ENCODE results near the gene PIK3IP1. TPM values are rescaled to one million over a fixed set of nuclear protein-coding genes. Genes with fewer than 3 reads are reported as not detected.
A peak's percentile ranks its signal among the peaks of the same experiment; 100 is the strongest.
"Not testable (repeated sequence)": the region's sequence is repeated elsewhere in the genome, so short reads cannot be mapped to it uniquely, and the experiment has no call there.

The PIK3IP1 gene
- total RNA-seq (2014; rRNA removed; shearing (Covaris generic)) = 0.09 and 0.69 TPM in 2 replicates

GRCh38 chr22:31292236-31292989 is at the start of gene PIK3IP1:
Gene PIK3IP1, minus strand, starts transcription at chr22:31292488. Its CDS starts 144 bp downstream, at chr22:31292344.
- DNase-seq (ENCODE audit: low read depth) = peak; percentile 79

- no peak for DNase-seq (ENCODE audit: low read depth)
Observed at GRCh38 chr22:31341386-31342088, 49.2 kb upstream of the PIK3IP1 start.

- DNase-seq (ENCODE audit: low read depth) = no peak
Observed at GRCh38 chr22:31340765-31341247, 48.5 kb upstream of the PIK3IP1 start.

GRCh38 chr22:31340360-31340759 is 48.1 kb upstream of the PIK3IP1 start:
- no peak for DNase-seq (ENCODE audit: low read depth)

- no peak for DNase-seq (ENCODE audit: low read depth)
Observed at GRCh38 chr22:31339148-31339832, 47.0 kb upstream of the PIK3IP1 start.

GRCh38 chr22:31337178-31337577 is 44.9 kb upstream of the PIK3IP1 start:
- no peak for DNase-seq (ENCODE audit: low read depth)

GRCh38 chr22:31334329-31334728 is 42.0 kb upstream of the PIK3IP1 start:
- DNase-seq (ENCODE audit: low read depth) = no peak

GRCh38 chr22:31333641-31334040 is 41.4 kb upstream of the PIK3IP1 start:
- no peak for DNase-seq (ENCODE audit: low read depth)

- no peak for DNase-seq (ENCODE audit: low read depth)
Observed at GRCh38 chr22:31332886-31333285, 40.6 kb upstream of the PIK3IP1 start.

- no peak for DNase-seq (ENCODE audit: low read depth)
Observed at GRCh38 chr22:31332010-31332409, 39.7 kb upstream of the PIK3IP1 start.

- DNase-seq (ENCODE audit: low read depth) = no peak
Observed at GRCh38 chr22:31329453-31330215, 37.3 kb upstream of the PIK3IP1 start.

- no peak for DNase-seq (ENCODE audit: low read depth)
Observed at GRCh38 chr22:31329029-31329428, 36.7 kb upstream of the PIK3IP1 start.

GRCh38 chr22:31328544-31328960 is 36.3 kb upstream of the PIK3IP1 start:
- DNase-seq (ENCODE audit: low read depth) = no peak

GRCh38 chr22:31327806-31328543 is 35.7 kb upstream of the PIK3IP1 start:
- DNase-seq (ENCODE audit: low read depth) = no peak

GRCh38 chr22:31326877-31327276 is 34.6 kb upstream of the PIK3IP1 start:
- no peak for DNase-seq (ENCODE audit: low read depth)

GRCh38 chr22:31323578-31324550 is 31.6 kb upstream of the PIK3IP1 start:
- no peak for DNase-seq (ENCODE audit: low read depth)

GRCh38 chr22:31321421-31321820 is 29.1 kb upstream of the PIK3IP1 start:
- no peak for DNase-seq (ENCODE audit: low read depth)

- not testable (repeated sequence) for DNase-seq (ENCODE audit: low read depth)
Observed at GRCh38 chr22:31314220-31314619, 21.9 kb upstream of the PIK3IP1 start.

- DNase-seq (ENCODE audit: low read depth) = peak; percentile 28
Observed at GRCh38 chr22:31313366-31314147, 21.3 kb upstream of the PIK3IP1 start.

All from Daoy (cell line).